ENCODE measurements around the gene RAF1. TPM values are rescaled to one million over a fixed set of nuclear protein-coding genes. Genes with fewer than 3 reads are reported as not detected.

Gene RAF1
- total RNA-seq, 1 experiment from 2014 or later: 64.3 TPM

DNA sequence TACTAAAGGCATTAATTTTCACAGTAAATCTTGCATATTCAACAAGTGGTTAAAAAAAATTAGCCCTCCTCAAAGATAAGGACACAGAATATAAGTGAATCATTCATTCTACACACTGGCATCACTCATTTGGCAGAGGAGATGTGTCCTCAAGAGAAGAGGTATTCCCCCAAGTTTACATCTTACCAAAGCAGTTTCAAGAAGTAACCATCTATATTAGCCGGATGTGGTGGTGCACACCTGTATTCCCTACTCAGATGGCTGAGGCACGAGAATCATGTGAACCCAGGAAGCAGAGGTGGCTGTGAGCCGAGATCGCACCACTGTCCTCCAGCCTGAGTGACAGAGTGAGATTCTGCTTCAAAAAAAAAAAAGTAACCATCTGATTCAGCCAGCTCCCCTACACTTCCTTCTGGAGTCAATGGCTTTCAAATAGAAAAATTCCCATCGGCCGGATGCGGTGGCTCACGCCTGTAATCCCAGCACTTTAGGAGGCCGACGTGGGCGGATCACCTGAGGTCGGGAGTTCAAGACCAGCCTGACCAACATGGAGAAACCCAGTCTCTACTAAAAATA lies 15.4 kb downstream of the RAF1 start:
- DNase-seq (ENCODE audit: low read depth, low spot score): no peak
- H3K27ac ChIP-seq (ENCODE audit: low read depth, low read length): no peak overlapping the region

More for the DNA sequence above, 15.4 kb downstream of the RAF1 start:
- CTCF ChIA-PET: no interaction called here
- TF ChIP-seq TCF7L2 (IDR thresholded peaks at IDR 0.05; ENCODE audit: borderline replicate concordance, extremely low read depth, insufficient read depth, insufficient read length) (no peak), RAD21 (IDR thresholded peaks at IDR 0.05; ENCODE audit: low read depth) (no peak), CEBPB (IDR thresholded peaks at IDR 0.05; ENCODE audit: low read depth) (no peak), EZH2 (IDR thresholded peaks at IDR 0.05) (no peak), SRF (IDR thresholded peaks at IDR 0.05; ENCODE audit: low read depth) (no peak), ELF1 (IDR thresholded peaks at IDR 0.05; ENCODE audit: borderline replicate concordance, low read depth) (no peak), SP1 (IDR thresholded peaks at IDR 0.05; ENCODE audit: low read depth) (no peak), POLR2A (IDR thresholded peaks at IDR 0.05; ENCODE audit: borderline replicate concordance, extremely low read depth, insufficient read depth, insufficient read length) (no peak), ZNF274 (IDR thresholded peaks at IDR 0.05; ENCODE audit: low read depth, low read length) (no peak), CBX3 (IDR thresholded peaks at IDR 0.05; ENCODE audit: low read depth) (no peak), JUND (IDR thresholded peaks at IDR 0.05) (no peak), POLR2AphosphoS5 (IDR thresholded peaks at IDR 0.05; ENCODE audit: low read depth, low read length) (no peak), EGR1 (IDR thresholded peaks at IDR 0.05; ENCODE audit: low read depth) (no peak)
- TF ChIP-seq, protein P1, sequence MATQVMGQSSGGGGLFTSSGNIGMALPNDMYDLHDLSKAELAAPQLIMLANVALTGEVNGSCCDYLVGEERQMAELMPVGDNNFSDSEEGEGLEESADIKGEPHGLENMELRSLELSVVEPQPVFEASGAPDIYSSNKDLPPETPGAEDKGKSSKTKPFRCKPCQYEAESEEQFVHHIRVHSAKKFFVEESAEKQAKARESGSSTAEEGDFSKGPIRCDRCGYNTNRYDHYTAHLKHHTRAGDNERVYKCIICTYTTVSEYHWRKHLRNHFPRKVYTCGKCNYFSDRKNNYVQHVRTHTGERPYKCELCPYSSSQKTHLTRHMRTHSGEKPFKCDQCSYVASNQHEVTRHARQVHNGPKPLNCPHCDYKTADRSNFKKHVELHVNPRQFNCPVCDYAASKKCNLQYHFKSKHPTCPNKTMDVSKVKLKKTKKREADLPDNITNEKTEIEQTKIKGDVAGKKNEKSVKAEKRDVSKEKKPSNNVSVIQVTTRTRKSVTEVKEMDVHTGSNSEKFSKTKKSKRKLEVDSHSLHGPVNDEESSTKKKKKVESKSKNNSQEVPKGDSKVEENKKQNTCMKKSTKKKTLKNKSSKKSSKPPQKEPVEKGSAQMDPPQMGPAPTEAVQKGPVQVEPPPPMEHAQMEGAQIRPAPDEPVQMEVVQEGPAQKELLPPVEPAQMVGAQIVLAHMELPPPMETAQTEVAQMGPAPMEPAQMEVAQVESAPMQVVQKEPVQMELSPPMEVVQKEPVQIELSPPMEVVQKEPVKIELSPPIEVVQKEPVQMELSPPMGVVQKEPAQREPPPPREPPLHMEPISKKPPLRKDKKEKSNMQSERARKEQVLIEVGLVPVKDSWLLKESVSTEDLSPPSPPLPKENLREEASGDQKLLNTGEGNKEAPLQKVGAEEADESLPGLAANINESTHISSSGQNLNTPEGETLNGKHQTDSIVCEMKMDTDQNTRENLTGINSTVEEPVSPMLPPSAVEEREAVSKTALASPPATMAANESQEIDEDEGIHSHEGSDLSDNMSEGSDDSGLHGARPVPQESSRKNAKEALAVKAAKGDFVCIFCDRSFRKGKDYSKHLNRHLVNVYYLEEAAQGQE (IDR thresholded peaks at IDR 0.05; ENCODE audit: low read depth): no peak
- TF ChIP-seq, protein P2, sequence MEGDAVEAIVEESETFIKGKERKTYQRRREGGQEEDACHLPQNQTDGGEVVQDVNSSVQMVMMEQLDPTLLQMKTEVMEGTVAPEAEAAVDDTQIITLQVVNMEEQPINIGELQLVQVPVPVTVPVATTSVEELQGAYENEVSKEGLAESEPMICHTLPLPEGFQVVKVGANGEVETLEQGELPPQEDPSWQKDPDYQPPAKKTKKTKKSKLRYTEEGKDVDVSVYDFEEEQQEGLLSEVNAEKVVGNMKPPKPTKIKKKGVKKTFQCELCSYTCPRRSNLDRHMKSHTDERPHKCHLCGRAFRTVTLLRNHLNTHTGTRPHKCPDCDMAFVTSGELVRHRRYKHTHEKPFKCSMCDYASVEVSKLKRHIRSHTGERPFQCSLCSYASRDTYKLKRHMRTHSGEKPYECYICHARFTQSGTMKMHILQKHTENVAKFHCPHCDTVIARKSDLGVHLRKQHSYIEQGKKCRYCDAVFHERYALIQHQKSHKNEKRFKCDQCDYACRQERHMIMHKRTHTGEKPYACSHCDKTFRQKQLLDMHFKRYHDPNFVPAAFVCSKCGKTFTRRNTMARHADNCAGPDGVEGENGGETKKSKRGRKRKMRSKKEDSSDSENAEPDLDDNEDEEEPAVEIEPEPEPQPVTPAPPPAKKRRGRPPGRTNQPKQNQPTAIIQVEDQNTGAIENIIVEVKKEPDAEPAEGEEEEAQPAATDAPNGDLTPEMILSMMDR (IDR thresholded peaks at IDR 0.05 in 2 of 3, conservative IDR thresholded peaks at IDR 0.05 in 1 of 3; ENCODE audit: borderline replicate concordance in 1 of 3, insufficient read depth in 1 of 3, low read depth in 2 of 3, low read length in 2 of 3): no peak
- TF ChIP-seq, protein P3, sequence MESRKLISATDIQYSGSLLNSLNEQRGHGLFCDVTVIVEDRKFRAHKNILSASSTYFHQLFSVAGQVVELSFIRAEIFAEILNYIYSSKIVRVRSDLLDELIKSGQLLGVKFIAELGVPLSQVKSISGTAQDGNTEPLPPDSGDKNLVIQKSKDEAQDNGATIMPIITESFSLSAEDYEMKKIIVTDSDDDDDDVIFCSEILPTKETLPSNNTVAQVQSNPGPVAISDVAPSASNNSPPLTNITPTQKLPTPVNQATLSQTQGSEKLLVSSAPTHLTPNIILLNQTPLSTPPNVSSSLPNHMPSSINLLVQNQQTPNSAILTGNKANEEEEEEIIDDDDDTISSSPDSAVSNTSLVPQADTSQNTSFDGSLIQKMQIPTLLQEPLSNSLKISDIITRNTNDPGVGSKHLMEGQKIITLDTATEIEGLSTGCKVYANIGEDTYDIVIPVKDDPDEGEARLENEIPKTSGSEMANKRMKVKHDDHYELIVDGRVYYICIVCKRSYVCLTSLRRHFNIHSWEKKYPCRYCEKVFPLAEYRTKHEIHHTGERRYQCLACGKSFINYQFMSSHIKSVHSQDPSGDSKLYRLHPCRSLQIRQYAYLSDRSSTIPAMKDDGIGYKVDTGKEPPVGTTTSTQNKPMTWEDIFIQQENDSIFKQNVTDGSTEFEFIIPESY (IDR thresholded peaks at IDR 0.05; ENCODE audit: extremely low read depth, insufficient replicate concordance, low read length): no peak
- TF ChIP-seq, protein P4, sequence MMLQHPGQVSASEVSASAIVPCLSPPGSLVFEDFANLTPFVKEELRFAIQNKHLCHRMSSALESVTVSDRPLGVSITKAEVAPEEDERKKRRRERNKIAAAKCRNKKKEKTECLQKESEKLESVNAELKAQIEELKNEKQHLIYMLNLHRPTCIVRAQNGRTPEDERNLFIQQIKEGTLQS (IDR thresholded peaks at IDR 0.05): no peak
- no peak overlapping the region for H3K4me2 ChIP-seq (ENCODE audit: low read length)
- peaks cover 23% of the 10 kb centered on the region; the same call in 1 of the 2 replicates for H4K20me1 ChIP-seq (ENCODE audit: insufficient read depth)
- no peaks in the 10 kb centered on the region for H3K4me1 ChIP-seq (ENCODE audit: control insufficient read depth in 1 of 2, insufficient read depth in 2 of 2, low read length in 2 of 2)
- no peaks in the 10 kb centered on the region for H3K9me3 ChIP-seq (ENCODE audit: control insufficient read depth in 1 of 2, insufficient read depth in 1 of 2, low read depth in 1 of 2, low read length in 2 of 2)
- H3K9ac ChIP-seq (ENCODE audit: low read length): no peak overlapping the region
- ATAC-seq: no peak
- intact Hi-C loops (cut with micrococcal nuclease): no loop called here
- H3K9me2 ChIP-seq (ENCODE audit: insufficient read depth): no peaks in the 10 kb centered on the region
- H2AFZ ChIP-seq (ENCODE audit: low read depth, low read length, poor library complexity, severe bottlenecking): no peak overlapping the region
- RAD21 ChIA-PET (ENCODE audit: low non-redundant PET in 1 of 2, low total read pairs in 2 of 2, uncharacterized antibody in 2 of 2, unreplicated experiment in 2 of 2): no interaction called here
- H3K4me3 ChIP-seq (replicated peaks in 1 of 2; ENCODE audit: low read depth in 1 of 2, low read length in 2 of 2): no peak overlapping the region
- BruUV-seq (replicated peaks): no TSS peak
- H3K36me3 ChIP-seq (ENCODE audit: control insufficient read depth in 1 of 2, insufficient read depth in 2 of 2, low read length in 2 of 2): no peaks in the 10 kb centered on the region
- POLR2A ChIA-PET: no interaction called here
- no peaks in the 10 kb centered on the region for H3K27me3 ChIP-seq (ENCODE audit: insufficient read depth, low read length)
- peaks cover 93% of the 10 kb centered on the region for H3K79me2 ChIP-seq (ENCODE audit: insufficient read depth, low read length)
